HG03095 (cell line): ENCODE data around the gene S100A3.
"Not testable (repeated sequence)": the region's sequence is repeated elsewhere in the genome, so short reads cannot be mapped to it uniquely, and the experiment has no call there.

ENCODE experiments used
- ATAC-seq: cut with Tn5 transposase; IDR thresholded peaks from one replicate; pipeline ENCODE4 v1.9.1; 2021; ENCODE audit warnings: moderate library complexity; ENCODE audit not compliant: unreplicated experiment

S100A3 gene

GRCh38 chr1:153570874-153571273, 21.8 kb upstream of the S100A3 start:
- no peak for ATAC-seq

GRCh38 chr1:153569465-153569864, 20.4 kb upstream of the S100A3 start:
- no peak for ATAC-seq

- no peak for ATAC-seq
Observed at GRCh38 chr1:153568367-153569099, 19.5 kb upstream of the S100A3 start.

GRCh38 chr1:153567621-153568366, 18.7 kb upstream of the S100A3 start:
- ATAC-seq: no peak

- no peak for ATAC-seq
Observed at GRCh38 chr1:153566414-153567371, 17.6 kb upstream of the S100A3 start.

- ATAC-seq: no peak
Observed at GRCh38 chr1:153565529-153566374, 16.7 kb upstream of the S100A3 start, which contains the start of gene S100A2. TSS of gene S100A2 (minus strand) at chr1:153565844. CDS start at chr1:153563877, 1,967 bp downstream.

- ATAC-seq: no peak
Observed at GRCh38 chr1:153563991-153564390, 14.9 kb upstream of the S100A3 start.

- no peak for ATAC-seq
Observed at GRCh38 chr1:153563483-153563901, 14.4 kb upstream of the S100A3 start.

GRCh38 chr1:153562021-153562420, 13.0 kb upstream of the S100A3 start:
- ATAC-seq: not testable (repeated sequence)

- no peak for ATAC-seq
Observed at GRCh38 chr1:153561466-153561985, 12.5 kb upstream of the S100A3 start.

GRCh38 chr1:153560771-153561465, 11.9 kb upstream of the S100A3 start:
- no peak for ATAC-seq

GRCh38 chr1:153560241-153560640, 11.2 kb upstream of the S100A3 start:
- ATAC-seq: no peak

GRCh38 chr1:153557877-153558276, 8.8 kb upstream of the S100A3 start:
- no peak for ATAC-seq

GRCh38 chr1:153556348-153556747, 7.3 kb upstream of the S100A3 start:
- no peak for ATAC-seq

- no peak for ATAC-seq
Observed at GRCh38 chr1:153553830-153554541, 4.9 kb upstream of the S100A3 start.

- ATAC-seq: no peak
Observed at GRCh38 chr1:153553096-153553495, 4.0 kb upstream of the S100A3 start.

- ATAC-seq: no peak
Observed at GRCh38 chr1:153552335-153552734, 3.3 kb upstream of the S100A3 start.

GRCh38 chr1:153550827-153551500, 1.9 kb upstream of the S100A3 start:
- ATAC-seq: no peak
